Measurements from ENCODE around the gene ATG2A. TPM values are rescaled to one million over a fixed set of nuclear protein-coding genes. Genes with fewer than 3 reads are reported as not detected.
A peak's percentile ranks its signal among the peaks of the same experiment; 100 is the strongest.

Gene ATG2A
- total and polyA plus RNA-seq, 8 donors: 12.2 to 77.6 (median 26.6) TPM

DNA sequence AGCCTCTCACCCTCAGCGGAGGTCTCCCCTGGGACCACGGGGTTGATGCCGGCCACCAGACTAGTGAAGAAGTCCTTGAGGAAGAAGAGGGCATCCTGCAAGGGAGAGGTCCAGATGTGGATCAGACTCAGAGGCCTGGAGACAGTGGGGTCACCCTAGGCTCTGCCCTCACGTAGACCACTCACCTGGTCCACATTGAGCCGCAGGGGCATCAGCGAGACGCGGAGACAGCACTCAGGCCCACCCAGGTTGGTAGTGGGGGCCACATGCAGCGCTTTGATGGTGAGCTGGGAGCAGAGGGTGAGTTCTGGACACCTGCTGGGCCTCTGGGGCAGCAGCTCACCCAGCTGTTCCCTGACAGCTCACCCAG is 18.9 kb downstream of the ATG2A start:
- Histone ChIP-seq H3K36me3 (peaks cover 53 to 87% (median 86%) of the 10 kb centered on the region in 4 donors), H3K27ac (no peak overlapping the region), H3K9me3 (no peaks in the 10 kb centered on the region), H3K27me3 (no peaks in the 10 kb centered on the region), H3K4me3 (no peak overlapping the region), H3K4me1 (peaks cover 11 to 16% (median 14%) of the 10 kb centered on the region in 4 donors)
- no peak for DNase-seq
- no peak for TF ChIP-seq EP300 (IDR thresholded peaks at IDR 0.05)
- no peak for TF ChIP-seq POLR2AphosphoS5 (IDR thresholded peaks at IDR 0.05)
- no peak for TF ChIP-seq CTCF (IDR thresholded peaks at IDR 0.05)
- no peak for TF ChIP-seq POLR2A (IDR thresholded peaks at IDR 0.05)
- intact Hi-C loops (cut with DNase I; ENCODE audit: low total_unique reads): no loop called here
- WGBS, 5 donors: 94 to 100% (median 96%) methylated on average over 3 to 9 of the region's 9 CpGs

- H3K4me1 ChIP-seq: peaks cover 11 to 21% (median 14%) of the 10 kb centered on the region in 4 donors
- H3K36me3 ChIP-seq: peaks cover 48 to 81% (median 81%) of the 10 kb centered on the region in 4 donors
- intact Hi-C loops (cut with DNase I; ENCODE audit: low total_unique reads): no loop called here
- no peak for DNase-seq
- TF ChIP-seq POLR2AphosphoS5 (IDR thresholded peaks at IDR 0.05) (no peak), EP300 (IDR thresholded peaks at IDR 0.05) (no peak)
- H3K27me3 ChIP-seq: no peaks in the 10 kb centered on the region
- H3K9me3 ChIP-seq: no peaks in the 10 kb centered on the region
- no peak overlapping the region for H3K27ac ChIP-seq
- no peak overlapping the region for H3K4me3 ChIP-seq
- 90 to 95% (median 93%) methylated on average over 8 to 19 of the region's 19 CpGs for WGBS, 5 donors
Measured at GRCh38 chr11:64897381-64898075, 19.5 kb downstream of the ATG2A start.

GRCh38 chr11:64896448-64897022 is 20.5 kb downstream of the ATG2A start:
- no peak for TF ChIP-seq POLR2A (IDR thresholded peaks at IDR 0.05)
- TF ChIP-seq POLR2AphosphoS5 (IDR thresholded peaks at IDR 0.05): no peak
- no peak for TF ChIP-seq CTCF (IDR thresholded peaks at IDR 0.05)
- no peak for TF ChIP-seq EP300 (IDR thresholded peaks at IDR 0.05)
- intact Hi-C loops (cut with DNase I; ENCODE audit: low total_unique reads): no loop called here
- H3K9me3 ChIP-seq: no peaks in the 10 kb centered on the region
- no peak for DNase-seq
- H3K27ac ChIP-seq: no peak overlapping the region
- WGBS, 5 donors: 84 to 90% (median 88%) methylated on average over 6 to 14 of the region's 14 CpGs
- peaks cover 38 to 72% (median 71%) of the 10 kb centered on the region in 4 donors for H3K36me3 ChIP-seq
- H3K4me3 ChIP-seq: no peak overlapping the region
- H3K4me1 ChIP-seq: peaks cover 11 to 21% (median 17%) of the 10 kb centered on the region in 4 donors
- no peaks in the 10 kb centered on the region for H3K27me3 ChIP-seq

- peaks cover 15 to 35% (median 25%) of the 10 kb centered on the region in 4 donors for H3K4me1 ChIP-seq
- peak overlapping the region in 3 of 5 donors; percentile 84 to 94 (median 86) for H3K27ac ChIP-seq
- intact Hi-C loops (cut with DNase I; ENCODE audit: low total_unique reads): no loop called here
- H3K36me3 ChIP-seq: peaks cover 25 to 56% (median 55%) of the 10 kb centered on the region in 4 donors
- TF ChIP-seq EP300 (IDR thresholded peaks at IDR 0.05) (no peak), POLR2A (IDR thresholded peaks at IDR 0.05) (no peak), POLR2AphosphoS5 (IDR thresholded peaks at IDR 0.05) (no peak), CTCF (IDR thresholded peaks at IDR 0.05) (no peak)
- H3K9me3 ChIP-seq: no peaks in the 10 kb centered on the region
- DNase-seq: no peak
- no peaks in the 10 kb centered on the region for H3K27me3 ChIP-seq
- H3K4me3 ChIP-seq: no peak overlapping the region
- 82 to 87% (median 83%) methylated on average over 34 to 39 of the region's 39 CpGs; no CpG with 5 or more reads in 1 of the 5 donors for WGBS, 5 donors
Measured at GRCh38 chr11:64894812-64895452, 22.1 kb downstream of the ATG2A start.

Measured in stomach (tissue), 9 donors.